HG03108 (cell line): ENCODE results near the gene ZFYVE1.
"Not testable (repeated sequence)": the region's sequence is repeated elsewhere in the genome, so short reads cannot be mapped to it uniquely, and the experiment has no call there.

Source experiments
- ATAC-seq: cut with Tn5 transposase; IDR thresholded peaks from one replicate; pipeline ENCODE4 v1.9.1; 2021; ENCODE audit warnings: moderate library complexity; ENCODE audit not compliant: unreplicated experiment

Gene ZFYVE1

GRCh38 chr14:73026845-73027542, at the start of gene ZFYVE1:
Gene ZFYVE1, minus strand, starts transcription at chr14:73027106. Its CDS starts 2,598 bp downstream, at chr14:73024508.
- ATAC-seq: peak; percentile 99

GRCh38 chr14:73069585-73069984, 42.7 kb upstream of the ZFYVE1 start:
- no peak for ATAC-seq

- peak; percentile 3 for ATAC-seq
These were observed 32.2 kb upstream of the ZFYVE1 start for GRCh38 chr14:73058922-73059673.

GRCh38 chr14:73058224-73058921, 31.5 kb upstream of the ZFYVE1 start, which contains the start of gene RBM25:
Gene RBM25, plus strand, starts transcription at chr14:73058534. Its CDS starts 13,108 bp downstream, at chr14:73071642.
- peak; percentile 93 for ATAC-seq

GRCh38 chr14:73057944-73058223, 31.0 kb upstream of the ZFYVE1 start:
- ATAC-seq: no peak

- no peak for ATAC-seq
These were observed 28.3 kb upstream of the ZFYVE1 start for GRCh38 chr14:73055251-73055650.

- ATAC-seq: no peak
These were observed 22.5 kb upstream of the ZFYVE1 start for GRCh38 chr14:73049428-73049827.

- no peak for ATAC-seq
These were observed 20.9 kb upstream of the ZFYVE1 start for GRCh38 chr14:73047808-73048207.

- ATAC-seq: not testable (repeated sequence)
These were observed 10.0 kb upstream of the ZFYVE1 start for GRCh38 chr14:73036706-73037450.

GRCh38 chr14:73027984-73028383, 1.1 kb upstream of the ZFYVE1 start:
- no peak for ATAC-seq

GRCh38 chr14:73027546-73027945, 640 bp upstream of the ZFYVE1 start:
- no peak for ATAC-seq

- no peak for ATAC-seq
These were observed 562 bp downstream of the ZFYVE1 start for GRCh38 chr14:73026243-73026844.

- ATAC-seq: no peak
These were observed 1.4 kb downstream of the ZFYVE1 start for GRCh38 chr14:73025544-73025943.

- no peak for ATAC-seq
These were observed 4.9 kb downstream of the ZFYVE1 start for GRCh38 chr14:73022051-73022450.

- not testable (repeated sequence) for ATAC-seq
These were observed 10.9 kb downstream of the ZFYVE1 start for GRCh38 chr14:73016011-73016410.

GRCh38 chr14:73015552-73015951, 11.4 kb downstream of the ZFYVE1 start:
- ATAC-seq: not testable (repeated sequence)

GRCh38 chr14:73014105-73014504, 12.8 kb downstream of the ZFYVE1 start:
- ATAC-seq: peak; percentile 88

- ATAC-seq: not testable (repeated sequence)
These were observed 15.7 kb downstream of the ZFYVE1 start for GRCh38 chr14:73011189-73011588.

- ATAC-seq: no peak
These were observed 18.4 kb downstream of the ZFYVE1 start for GRCh38 chr14:73008501-73008900.

- no peak for ATAC-seq
These were observed 19.1 kb downstream of the ZFYVE1 start for GRCh38 chr14:73007835-73008234.

- ATAC-seq: not testable (repeated sequence)
These were observed 22.3 kb downstream of the ZFYVE1 start for GRCh38 chr14:73004641-73005040.
